HCT116 (cell line): Measurements from ENCODE around the gene PDE4A. TPM values are rescaled to one million over a fixed set of nuclear protein-coding genes. Genes with fewer than 3 reads are reported as not detected.

Experiments used
- ATAC-seq: fragments of 200-7000 bp; cut with Tn5 transposase; 2 replicates; pipeline ENCODE4 v1.9.1; 2020; ENCODE audit warnings: mild to moderate bottlenecking, moderate library complexity
- BruUV-seq: library from RNA; stranded (reverse); fragments of 400-500 nt; replicated peaks from 2 replicates; lab custom pipeline; 2021; lab: Mats Ljungman, UMichigan
- CTCF ChIA-PET: fragments of 300-600 bp; sonication (Branson Sonifier 250); formaldehyde crosslinking; loops from one replicate; lab custom pipeline; 2021; ENCODE audit warnings: antibody characterized with exemption; lab: Charles Lee
- POLR2A ChIA-PET: fragments of 300-600, 350-600 bp; sonication (Branson Sonifier 250); formaldehyde crosslinking; loops from one replicate; lab custom pipeline; 2021; ENCODE audit warnings: antibody characterized with exemption; lab: Charles Lee
- RAD21 ChIA-PET, 2 experiments: fragments of 300-600 bp; sonication (Branson Sonifier 250); formaldehyde crosslinking; loops; one replicate each; lab custom pipeline; 2023; ENCODE audit warnings: low total read pairs in 2 of 2; ENCODE audit not compliant: uncharacterized antibody in 2 of 2, unreplicated experiment in 2 of 2, low non-redundant PET in 1 of 2; lab: Charles Lee
- DNase-seq: peaks from one replicate; pipeline ENCODE4 v3.0.0-alpha.2; 2010; ENCODE audit warnings: low read depth, low spot score
- H2AFZ ChIP-seq: fragments of 200-600 bp; shearing (Covaris generic), sonication (generic); 2 replicates; pipeline ENCODE4 v1.6.1; 2017; ENCODE audit warnings: low read depth, mixed run types, mixed read lengths, antibody characterized with exemption, low read length; ENCODE audit not compliant: poor library complexity, severe bottlenecking
- H3K27ac ChIP-seq: 2 replicates; pipeline ENCODE4 v1.5.1; 2012; ENCODE audit warnings: low read depth, low read length
- H3K27me3 ChIP-seq: fragments of 200-600 bp; sonication (generic); 2 replicates; pipeline ENCODE4 v1.6.1; 2016; ENCODE audit warnings: mixed run types, low read length, mixed read lengths; ENCODE audit not compliant: insufficient read depth
- H3K36me3 ChIP-seq, 2 experiments: fragments of 200-500 bp in 1 of 2; fragments of 200-600 bp in 1 of 2; sonication (Bioruptor generic) in 1 of 2; sonication (generic) in 1 of 2; 2 replicates each; pipeline versions ENCODE4 v1.5.1 to v1.6.1; 2014 to 2016; ENCODE audit warnings: low read length in 2 of 2, inconsistent platforms in 1 of 2, mixed read lengths in 1 of 2, mixed run types in 1 of 2; ENCODE audit not compliant: insufficient read depth in 2 of 2, control insufficient read depth in 1 of 2
- H3K4me1 ChIP-seq, 2 experiments: fragments of 200-600 bp in 1 of 2; sonication (generic) in 1 of 2; 2 replicates each; pipeline versions ENCODE4 v1.5.1 to v1.6.1; 2012 to 2017; ENCODE audit warnings: low read length in 2 of 2, inconsistent platforms in 1 of 2, mild to moderate bottlenecking in 1 of 2, mixed read lengths in 1 of 2, mixed run types in 1 of 2, moderate library complexity in 1 of 2; ENCODE audit not compliant: insufficient read depth in 2 of 2, control insufficient read depth in 1 of 2
- H3K4me2 ChIP-seq: fragments of 200-600 bp; sonication (generic); 2 replicates; pipeline ENCODE4 v1.6.1; 2017; ENCODE audit warnings: mixed run types, low read length, mixed read lengths
- H3K4me3 ChIP-seq, 2 experiments: fragments of 200-600 bp in 1 of 2; sonication (generic) in 1 of 2; replicated peaks in 1 of 2; 2 replicates each; pipeline ENCODE4 v1.5.1; 2011 to 2016; ENCODE audit warnings: low read length in 2 of 2, control low read depth in 1 of 2, low read depth in 1 of 2, mild to moderate bottlenecking in 1 of 2, mixed read lengths in 1 of 2, mixed run types in 1 of 2
- H3K79me2 ChIP-seq: fragments of 200-600 bp; sonication (generic); 2 replicates; pipeline ENCODE4 v1.6.1; 2017; ENCODE audit warnings: mild to moderate bottlenecking, mixed run types, low read length, moderate library complexity, mixed read lengths; ENCODE audit not compliant: insufficient read depth
- H3K9ac ChIP-seq: fragments of 200-600 bp; sonication (generic); 2 replicates; pipeline ENCODE4 v1.6.1; 2016; ENCODE audit warnings: low read length, mixed read lengths
- H3K9me2 ChIP-seq: fragments of 200-600 bp; sonication (generic), shearing (Covaris generic); 2 replicates; pipeline ENCODE4 v1.6.1; 2017; ENCODE audit warnings: mixed run types, mild to moderate bottlenecking, moderate library complexity; ENCODE audit not compliant: insufficient read depth
- H3K9me3 ChIP-seq, 2 experiments: fragments of 200-500 bp in 1 of 2; fragments of 200-600 bp in 1 of 2; sonication (Bioruptor generic) in 1 of 2; sonication (generic) in 1 of 2; 2 replicates each; pipeline ENCODE4 v1.6.1; 2014 to 2017; ENCODE audit warnings: low read length in 2 of 2, mixed read lengths in 2 of 2, inconsistent platforms in 1 of 2, low read depth in 1 of 2, mild to moderate bottlenecking in 1 of 2, mixed run types in 1 of 2, moderate library complexity in 1 of 2; ENCODE audit not compliant: control insufficient read depth in 1 of 2, insufficient read depth in 1 of 2
- H4K20me1 ChIP-seq: fragments of 200-600 bp; sonication (generic), shearing (Covaris generic); 2 replicates; pipeline ENCODE4 v1.6.1; 2017; ENCODE audit warnings: mixed run types, mild to moderate bottlenecking, moderate library complexity; ENCODE audit not compliant: insufficient read depth
- ATF3 ChIP-seq: IDR thresholded peaks from 2 replicates; pipeline ENCODE4 v1.6.1; 2012
- CBX3 ChIP-seq: IDR thresholded peaks from 2 replicates; pipeline ENCODE4 v1.6.1; 2012; ENCODE audit warnings: low read depth
- CEBPB ChIP-seq: IDR thresholded peaks from 2 replicates; pipeline ENCODE4 v1.6.1; 2012; ENCODE audit warnings: low read depth
- CTCF ChIP-seq, 3 experiments: fragments of 200-600 bp in 1 of 3; sonication (generic) in 1 of 3; IDR thresholded peaks in 2 of 3; conservative IDR thresholded peaks in 1 of 3; 2 replicates each; pipeline ENCODE4 v1.5.1; 2012 to 2017; ENCODE audit warnings: low read depth in 2 of 3, low read length in 2 of 3, antibody characterized with exemption in 1 of 3, borderline replicate concordance in 1 of 3, control low read depth in 1 of 3, mild to moderate bottlenecking in 1 of 3, mixed read lengths in 1 of 3, mixed run types in 1 of 3, moderate library complexity in 1 of 3; ENCODE audit not compliant: insufficient read depth in 1 of 3
- EGR1 ChIP-seq: IDR thresholded peaks from 2 replicates; pipeline ENCODE4 v1.6.1; 2012; ENCODE audit warnings: low read depth
- ELF1 ChIP-seq: IDR thresholded peaks from 2 replicates; pipeline ENCODE4 v1.6.1; 2012; ENCODE audit warnings: low read depth, borderline replicate concordance
- EZH2phosphoT487 ChIP-seq: fragments of 200-600 bp; IDR thresholded peaks from 2 replicates; pipeline ENCODE4 v1.6.1; 2018; ENCODE audit warnings: antibody characterized with exemption, borderline replicate concordance
- FOSL1 ChIP-seq: IDR thresholded peaks from 2 replicates; pipeline ENCODE4 v1.6.1; 2012; ENCODE audit warnings: low read depth
- JUND ChIP-seq: IDR thresholded peaks from 2 replicates; pipeline ENCODE4 v1.6.1; 2012
- MAX ChIP-seq: IDR thresholded peaks from 2 replicates; pipeline ENCODE4 v1.6.1; 2012
- POLR2AphosphoS5 ChIP-seq: IDR thresholded peaks from 2 replicates; pipeline ENCODE4 v1.6.1; 2011; ENCODE audit warnings: mild to moderate bottlenecking, low read depth, low read length, moderate library complexity
- REST ChIP-seq: IDR thresholded peaks from 2 replicates; pipeline ENCODE4 v1.6.1; 2012; ENCODE audit warnings: low read depth
- SP1 ChIP-seq: IDR thresholded peaks from 2 replicates; pipeline ENCODE4 v1.6.1; 2012; ENCODE audit warnings: low read depth
- SRF ChIP-seq: IDR thresholded peaks from 2 replicates; pipeline ENCODE4 v1.6.1; 2012; ENCODE audit warnings: low read depth
- TCF7L2 ChIP-seq: IDR thresholded peaks from 2 replicates; pipeline ENCODE4 v1.7.0; 2011; ENCODE audit warnings: borderline replicate concordance, inconsistent platforms; ENCODE audit not compliant: insufficient read depth, insufficient read length; ENCODE audit errors: extremely low read depth
- ZBTB33 ChIP-seq: IDR thresholded peaks from 2 replicates; pipeline ENCODE4 v1.6.1; 2011; ENCODE audit warnings: mild to moderate bottlenecking, low read length, moderate library complexity; ENCODE audit not compliant: insufficient replicate concordance; ENCODE audit errors: extremely low read depth
- ZFX ChIP-seq: fragments of 450-650 bp; IDR thresholded peaks from 2 replicates; pipeline ENCODE4 v1.6.1; 2017
- ZNF274 ChIP-seq: fragments of 200-500 bp; sonication (Bioruptor generic); IDR thresholded peaks from 2 replicates; pipeline ENCODE4 v1.6.1; 2014; ENCODE audit warnings: mild to moderate bottlenecking, low read depth, low read length, inconsistent platforms
- intact Hi-C: fragments of 100-400 bp; cut with micrococcal nuclease; formaldehyde crosslinking; loops from 2 replicates; pipeline ENCODE4 v1.10.0; 2022
- total RNA-seq: library from RNA; stranded (reverse); gene quantifications from one replicate; pipeline ENCODE4 v1.2.1, GENCODE V29; 2021; ENCODE audit not compliant: unreplicated experiment

PDE4A gene
- total RNA-seq, 1 experiment from 2014 or later: 33.7 TPM

- H3K4me3 ChIP-seq: peak overlapping the region in 1 of 2 experiments; percentile 82; a peak in 2 of 4 replicates
- BruUV-seq: TSS peak; percentile 26
Observed at GRCh38 chr19:10433131-10433536, 12.8 kb downstream of the PDE4A start.

More at GRCh38 chr19:10433131-10433536, 12.8 kb downstream of the PDE4A start:
- DNase-seq: no peak
- RAD21 ChIA-PET: no interaction called here
- intact Hi-C loops: no loop called here
- H3K27ac ChIP-seq: peak overlapping the region; percentile 87
- no peak overlapping the region for H2AFZ ChIP-seq
- CTCF ChIA-PET: interaction anchor here (1.6 kb wide), 1 partner anchor 16 kb away, joined by 6 read pairs; no protein-coding TSS in a partner anchor
- TF ChIP-seq CTCF (IDR thresholded peaks at IDR 0.05 in 2 of 3, conservative IDR thresholded peaks at IDR 0.05 in 1 of 3; ENCODE audit: borderline replicate concordance in 1 of 3, insufficient read depth in 1 of 3, low read depth in 2 of 3, low read length in 2 of 3): no peak
- TF ChIP-seq TCF7L2: no peak
- TF ChIP-seq MAX: no peak
- no peak for TF ChIP-seq SP1
- TF ChIP-seq JUND: no peak
- TF ChIP-seq EGR1: no peak
- no peak for TF ChIP-seq ELF1
- no peak for TF ChIP-seq REST
- TF ChIP-seq EZH2phosphoT487: no peak
- TF ChIP-seq CEBPB: no peak
- no peak for TF ChIP-seq FOSL1
- TF ChIP-seq ATF3: no peak
- no peak for TF ChIP-seq CBX3
- TF ChIP-seq SRF: no peak
- TF ChIP-seq ZBTB33: no peak
- TF ChIP-seq ZFX: no peak
- TF ChIP-seq ZNF274: no peak
- no peak for TF ChIP-seq POLR2AphosphoS5
- peak overlapping the region; percentile 79 for H3K9ac ChIP-seq
- no peak for ATAC-seq
- peaks cover 48% of the 10 kb centered on the region for H3K79me2 ChIP-seq
- peaks cover 21 to 36% of the 10 kb centered on the region in 2 experiments for H3K4me1 ChIP-seq
- H3K36me3 ChIP-seq: no peaks in the 10 kb centered on the region
- no peaks in the 10 kb centered on the region for H3K9me3 ChIP-seq
- no peaks in the 10 kb centered on the region for H4K20me1 ChIP-seq
- H3K27me3 ChIP-seq: no peaks in the 10 kb centered on the region
- no peaks in the 10 kb centered on the region for H3K9me2 ChIP-seq
- POLR2A ChIA-PET: no interaction called here
- H3K4me2 ChIP-seq: peak overlapping the region; percentile 97
